Osteoblast (primary cell): ENCODE measurements around the gene EOLA1. TPM values are rescaled to one million over a fixed set of nuclear protein-coding genes. Genes with fewer than 3 reads are reported as not detected.

Experiments
- DNase-seq: peaks from one replicate; pipeline ENCODE4 v3.0.0; 2011; ENCODE audit warnings: low spot score, mixed read lengths; ENCODE audit not compliant: insufficient read length; ENCODE audit errors: missing footprints
- H2AFZ ChIP-seq: 2 replicates; pipeline ENCODE4 v1.6.0; 2011; ENCODE audit warnings: mild to moderate bottlenecking, low read length
- H3K27ac ChIP-seq: 2 replicates; pipeline ENCODE4 v1.5.1; 2011; ENCODE audit warnings: mild to moderate bottlenecking, low read depth, low read length, moderate library complexity
- H3K27me3 ChIP-seq: 2 replicates; pipeline ENCODE4 v1.6.0; 2012; ENCODE audit warnings: mild to moderate bottlenecking, control low read depth, inconsistent platforms, low read length, moderate library complexity; ENCODE audit not compliant: insufficient read depth
- H3K36me3 ChIP-seq: 2 replicates; pipeline ENCODE4 v1.5.1; 2011; ENCODE audit warnings: mild to moderate bottlenecking, low read length, control low read depth, moderate library complexity; ENCODE audit not compliant: insufficient read depth
- H3K4me1 ChIP-seq: 2 replicates; pipeline ENCODE4 v1.5.1; 2011; ENCODE audit warnings: mild to moderate bottlenecking, low read length, control low read depth, moderate library complexity; ENCODE audit not compliant: insufficient read depth
- H3K4me2 ChIP-seq: 2 replicates; pipeline ENCODE4 v1.6.0; 2011; ENCODE audit warnings: mild to moderate bottlenecking, low read length; ENCODE audit not compliant: insufficient read depth
- H3K4me3 ChIP-seq: fragments of 200-600 bp; sonication (generic); 3 replicates; pipeline ENCODE4 v1.5.1; 2012; ENCODE audit warnings: mild to moderate bottlenecking, low read length, inconsistent platforms; ENCODE audit not compliant: insufficient read depth
- H3K79me2 ChIP-seq: 2 replicates; pipeline ENCODE4 v1.6.0; 2012; ENCODE audit warnings: mild to moderate bottlenecking, low read length, control low read depth, inconsistent platforms; ENCODE audit not compliant: insufficient read depth
- H3K9me3 ChIP-seq: 2 replicates; pipeline ENCODE4 v1.5.1; 2011; ENCODE audit warnings: low read depth, low read length, control low read depth
- H4K20me1 ChIP-seq: 2 replicates; pipeline ENCODE4 v1.6.0; 2012; ENCODE audit warnings: mild to moderate bottlenecking, low read length, control low read depth; ENCODE audit not compliant: insufficient read depth
- total RNA-seq: library from RNA; depleted of rRNA; stranded (reverse); fragments of >200 nt; gene quantifications from 2 replicates; pipeline ENCODE4 v1.2.3, GENCODE V29; 2012
- TF ChIP-seq, protein P1 (sequence below): IDR thresholded peaks from 2 replicates; pipeline ENCODE4 v1.5.1; 2011; ENCODE audit warnings: mild to moderate bottlenecking, low read depth, low read length, moderate library complexity; ENCODE audit errors: extremely low read depth

The EOLA1 gene
- total RNA-seq, 1 donor, result 13.0 TPM

GRCh38 chrX:149494844-149495565 is 45.8 kb upstream of the EOLA1 start:
- peaks cover 41% of the 10 kb centered on the region for H3K4me1 ChIP-seq
- no peak overlapping the region for H2AFZ ChIP-seq
- peak overlapping the region; percentile 48 for H3K27ac ChIP-seq
- TF ChIP-seq, protein P1, sequence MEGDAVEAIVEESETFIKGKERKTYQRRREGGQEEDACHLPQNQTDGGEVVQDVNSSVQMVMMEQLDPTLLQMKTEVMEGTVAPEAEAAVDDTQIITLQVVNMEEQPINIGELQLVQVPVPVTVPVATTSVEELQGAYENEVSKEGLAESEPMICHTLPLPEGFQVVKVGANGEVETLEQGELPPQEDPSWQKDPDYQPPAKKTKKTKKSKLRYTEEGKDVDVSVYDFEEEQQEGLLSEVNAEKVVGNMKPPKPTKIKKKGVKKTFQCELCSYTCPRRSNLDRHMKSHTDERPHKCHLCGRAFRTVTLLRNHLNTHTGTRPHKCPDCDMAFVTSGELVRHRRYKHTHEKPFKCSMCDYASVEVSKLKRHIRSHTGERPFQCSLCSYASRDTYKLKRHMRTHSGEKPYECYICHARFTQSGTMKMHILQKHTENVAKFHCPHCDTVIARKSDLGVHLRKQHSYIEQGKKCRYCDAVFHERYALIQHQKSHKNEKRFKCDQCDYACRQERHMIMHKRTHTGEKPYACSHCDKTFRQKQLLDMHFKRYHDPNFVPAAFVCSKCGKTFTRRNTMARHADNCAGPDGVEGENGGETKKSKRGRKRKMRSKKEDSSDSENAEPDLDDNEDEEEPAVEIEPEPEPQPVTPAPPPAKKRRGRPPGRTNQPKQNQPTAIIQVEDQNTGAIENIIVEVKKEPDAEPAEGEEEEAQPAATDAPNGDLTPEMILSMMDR, result no peak
- peaks cover 59% of the 10 kb centered on the region for H3K36me3 ChIP-seq
- no peaks in the 10 kb centered on the region for H3K27me3 ChIP-seq
- no peaks in the 10 kb centered on the region for H3K9me3 ChIP-seq
- no peak overlapping the region for H3K4me2 ChIP-seq
- no peak for DNase-seq
- H3K4me3 ChIP-seq, result no peak overlapping the region
- no peaks in the 10 kb centered on the region for H3K79me2 ChIP-seq
- peaks cover 17% of the 10 kb centered on the region for H4K20me1 ChIP-seq

GRCh38 chrX:149495573-149496071 is 45.2 kb upstream of the EOLA1 start:
- Histone ChIP-seq H4K20me1 (peaks cover 17% of the 10 kb centered on the region), H3K4me2 (no peak overlapping the region), H3K27ac (peak overlapping the region; percentile 48), H3K4me1 (peaks cover 41% of the 10 kb centered on the region), H3K36me3 (peaks cover 58% of the 10 kb centered on the region), H3K79me2 (peaks cover 1% of the 10 kb centered on the region), H3K9me3 (no peaks in the 10 kb centered on the region), H3K4me3 (no peak overlapping the region), H2AFZ (no peak overlapping the region), H3K27me3 (no peaks in the 10 kb centered on the region)
- TF ChIP-seq, protein P1, result no peak
- DNase-seq, result peak; percentile 86

DNA sequence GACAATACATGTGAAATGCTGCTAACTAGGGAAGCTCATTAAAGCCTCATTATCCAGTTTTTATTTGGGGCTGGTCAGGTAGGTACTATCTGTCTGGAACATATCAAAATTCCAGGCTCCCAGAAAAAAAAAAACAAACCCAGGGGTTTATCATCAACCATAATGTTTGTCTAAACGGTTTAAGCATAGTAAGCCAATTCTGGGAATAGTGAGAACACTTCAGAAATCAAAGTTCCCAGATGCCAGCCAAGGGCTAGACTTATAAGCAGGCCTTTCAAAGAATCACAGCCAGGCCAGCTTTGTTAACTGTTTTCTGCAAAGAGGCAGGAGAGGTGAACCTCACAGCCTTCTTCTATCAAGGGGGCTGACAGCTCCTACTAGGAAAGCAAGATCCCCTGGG is 43.8 kb upstream of the EOLA1 start:
- DNase-seq, result no peak
- H3K4me2 ChIP-seq, result no peak overlapping the region
- peak overlapping the region; percentile 48 for H3K27ac ChIP-seq
- H3K9me3 ChIP-seq, result no peaks in the 10 kb centered on the region
- H3K4me1 ChIP-seq, result peaks cover 41% of the 10 kb centered on the region
- H3K4me3 ChIP-seq, result no peak overlapping the region
- H3K27me3 ChIP-seq, result no peaks in the 10 kb centered on the region
- TF ChIP-seq, protein P1, result no peak
- H2AFZ ChIP-seq, result no peak overlapping the region
- H3K79me2 ChIP-seq, result peaks cover 5% of the 10 kb centered on the region
- H4K20me1 ChIP-seq, result peaks cover 17% of the 10 kb centered on the region
- H3K36me3 ChIP-seq, result peaks cover 69% of the 10 kb centered on the region

GRCh38 chrX:149497626-149498025 is 43.2 kb upstream of the EOLA1 start:
- Histone ChIP-seq H4K20me1 (peaks cover 16% of the 10 kb centered on the region), H3K4me2 (no peak overlapping the region), H3K79me2 (peaks cover 10% of the 10 kb centered on the region), H3K27me3 (no peaks in the 10 kb centered on the region), H3K36me3 (peaks cover 71% of the 10 kb centered on the region), H3K27ac (peak overlapping the region; percentile 40), H3K4me3 (no peak overlapping the region), H3K4me1 (peaks cover 41% of the 10 kb centered on the region), H2AFZ (no peak overlapping the region), H3K9me3 (no peaks in the 10 kb centered on the region)
- peak; percentile 87 for DNase-seq
- TF ChIP-seq, protein P1, result no peak
